ENCODE measurements around the gene CCNE1.
A peak's percentile ranks its signal among the peaks of the same experiment; 100 is the strongest.

CCNE1 gene

DNA sequence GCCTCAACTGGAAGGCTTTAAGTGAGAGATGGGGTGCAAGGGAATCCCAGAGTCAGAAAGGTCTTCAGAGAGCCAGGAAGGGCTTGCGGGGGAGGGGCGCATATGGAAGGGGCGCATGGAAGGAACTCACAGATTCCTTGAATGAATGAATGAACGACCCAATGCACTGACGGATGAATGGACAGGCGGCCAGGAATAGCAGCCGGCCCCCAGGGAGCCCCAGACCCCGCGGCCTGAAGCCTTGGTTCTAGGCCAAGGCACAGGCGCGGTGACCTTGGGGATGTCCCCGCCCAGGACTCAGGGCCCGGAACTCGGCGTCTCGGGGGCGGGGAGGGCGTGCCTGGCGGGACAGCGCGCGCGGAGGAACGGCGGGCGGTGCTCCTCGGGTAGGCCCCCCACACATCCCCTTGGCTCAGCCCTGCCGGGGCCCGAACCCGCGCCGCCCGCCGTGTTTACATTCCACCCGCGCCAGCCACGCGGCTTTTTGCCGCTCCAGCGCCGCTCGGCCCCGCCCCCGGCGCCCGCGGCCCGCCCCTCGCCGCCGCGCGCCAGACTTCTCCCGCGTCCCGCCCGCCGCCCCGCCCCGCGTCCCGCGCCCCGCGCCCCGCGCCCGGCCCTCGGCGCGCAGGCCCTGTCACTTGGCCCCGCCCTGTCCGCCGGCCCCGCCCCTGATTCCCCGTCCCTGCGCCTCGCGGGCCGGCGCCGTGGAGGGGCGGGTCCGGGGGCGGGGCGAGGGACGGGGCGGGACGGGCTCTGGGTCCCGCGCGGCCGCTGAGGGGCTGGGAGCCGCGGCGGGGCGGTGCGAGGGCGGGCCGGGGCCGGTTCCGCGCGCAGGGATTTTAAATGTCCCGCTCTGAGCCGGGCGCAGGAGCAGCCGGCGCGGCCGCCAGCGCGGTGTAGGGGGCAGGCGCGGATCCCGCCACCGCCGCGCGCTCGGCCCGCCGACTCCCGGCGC, at the start of gene CCNE1:
Gene CCNE1, plus strand, starts transcription at position 867 of the 955 bp plus-strand sequence. CDS start 565 bp downstream, outside the sequence.
- DNase-seq (ENCODE audit: low read depth in 2 of 2), result peak; percentile 70 to 77

DNA sequence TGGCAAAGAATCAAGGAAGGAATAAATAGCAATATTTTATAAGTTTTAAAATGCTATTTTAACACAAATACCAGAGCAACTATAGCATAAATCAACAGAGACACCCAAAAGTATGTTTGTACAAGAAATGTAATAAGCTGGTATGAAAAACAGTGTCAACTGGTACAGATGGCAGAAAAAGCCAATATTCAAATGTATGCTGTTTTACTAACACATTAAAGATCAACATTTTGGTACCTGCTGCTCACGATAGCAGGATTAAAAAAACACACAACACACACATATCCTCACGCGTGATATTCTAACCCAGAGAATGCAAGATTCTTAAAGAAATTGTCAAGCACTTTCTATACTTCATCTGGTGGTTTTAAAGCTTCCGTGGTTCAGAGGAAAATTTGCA, 48.6 kb upstream of the CCNE1 start:
- no peak for DNase-seq (ENCODE audit: low read depth in 2 of 2)

DNA sequence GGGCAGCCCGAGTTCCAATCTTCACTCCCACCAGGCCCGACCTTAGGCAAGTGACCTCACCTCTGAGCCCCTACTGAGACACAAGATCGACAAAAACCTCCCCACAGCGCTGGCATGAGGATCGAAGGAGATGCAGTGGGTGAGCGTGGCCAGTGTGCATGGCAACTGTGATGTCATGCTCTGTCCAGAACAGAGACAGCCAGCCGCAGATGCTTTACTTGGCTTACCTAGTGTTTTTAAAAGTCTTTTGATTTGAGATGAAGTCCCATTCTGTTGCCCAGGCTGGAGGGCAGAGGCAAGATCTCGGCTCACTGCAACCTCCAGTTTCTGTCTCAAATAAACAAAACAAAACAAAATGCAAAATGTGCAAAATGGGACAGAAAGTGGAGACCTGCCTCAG, 47.4 kb upstream of the CCNE1 start:
- no peak for DNase-seq (ENCODE audit: low read depth in 2 of 2)

DNA sequence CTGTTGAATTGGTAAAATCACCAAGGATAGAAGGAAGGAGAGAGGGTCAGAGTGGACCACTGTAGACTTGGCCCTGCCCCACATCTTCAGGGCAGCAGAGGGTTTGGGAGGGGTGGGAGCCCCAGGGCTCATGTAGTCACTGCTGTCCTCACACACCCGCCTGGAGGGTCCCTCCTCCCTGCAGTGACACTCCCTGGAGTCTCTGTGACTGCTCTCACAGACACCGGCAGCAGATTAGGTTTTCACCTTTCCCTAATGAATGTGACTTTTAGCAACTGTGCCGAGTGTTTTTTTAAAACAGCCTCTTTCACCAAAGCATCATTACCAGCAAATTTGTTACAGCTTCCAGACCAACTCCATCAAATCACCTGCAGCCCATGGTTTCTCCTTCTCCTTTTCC, 45.7 kb upstream of the CCNE1 start:
- no peak for DNase-seq (ENCODE audit: low read depth in 2 of 2)

DNA sequence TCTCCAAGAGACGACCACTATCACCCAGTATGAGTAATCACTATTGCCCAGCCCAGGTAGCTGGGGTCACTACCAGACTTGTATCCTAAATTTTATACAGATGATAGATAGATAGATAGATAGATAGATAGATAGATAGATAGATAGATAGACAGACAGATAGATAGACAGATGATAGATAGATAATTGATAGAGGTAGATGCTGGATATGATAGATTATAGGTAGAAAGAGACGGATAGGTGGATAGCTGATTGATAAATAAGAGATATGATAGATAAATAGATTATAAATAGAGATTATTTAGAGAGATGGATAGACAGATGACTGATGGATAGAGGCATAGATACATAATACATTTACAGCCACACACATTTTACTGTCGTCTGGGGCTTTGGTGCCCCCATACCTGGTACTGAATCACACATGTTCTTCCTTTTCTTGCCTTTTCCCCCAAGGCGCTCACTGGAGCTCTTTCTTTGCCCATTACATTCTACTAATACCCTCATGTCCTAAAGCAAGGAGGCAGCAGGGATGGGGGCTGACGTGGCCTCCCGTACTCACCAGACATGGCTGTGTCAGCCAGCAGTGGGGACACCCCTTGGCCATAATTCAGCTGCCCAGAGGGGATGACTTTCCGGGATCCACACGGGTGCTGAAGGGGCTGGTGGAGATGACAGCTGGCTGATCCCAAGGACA, 44.6 kb upstream of the CCNE1 start:
- DNase-seq (ENCODE audit: low read depth in 2 of 2), result no peak

DNA sequence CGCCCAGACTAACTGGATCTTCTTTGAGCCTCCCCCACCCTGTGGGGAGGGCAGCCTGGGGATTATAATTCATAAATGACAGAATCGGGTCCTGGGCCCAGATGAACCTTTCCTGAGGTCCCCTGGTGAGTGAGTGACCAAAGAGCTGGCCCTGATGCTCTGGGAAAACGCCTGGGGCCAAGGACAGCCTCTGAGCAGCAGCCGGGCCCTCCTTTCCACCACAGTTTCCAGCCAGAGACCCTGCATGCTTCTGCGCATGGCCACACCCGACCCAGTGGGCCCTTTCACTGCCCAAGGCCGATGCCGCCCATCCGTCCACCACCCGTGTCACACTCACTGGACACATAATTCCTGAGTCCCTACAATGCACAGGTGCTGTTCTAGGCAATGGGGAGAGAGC, 43.6 kb upstream of the CCNE1 start:
- DNase-seq (ENCODE audit: low read depth in 2 of 2), result no peak

DNA sequence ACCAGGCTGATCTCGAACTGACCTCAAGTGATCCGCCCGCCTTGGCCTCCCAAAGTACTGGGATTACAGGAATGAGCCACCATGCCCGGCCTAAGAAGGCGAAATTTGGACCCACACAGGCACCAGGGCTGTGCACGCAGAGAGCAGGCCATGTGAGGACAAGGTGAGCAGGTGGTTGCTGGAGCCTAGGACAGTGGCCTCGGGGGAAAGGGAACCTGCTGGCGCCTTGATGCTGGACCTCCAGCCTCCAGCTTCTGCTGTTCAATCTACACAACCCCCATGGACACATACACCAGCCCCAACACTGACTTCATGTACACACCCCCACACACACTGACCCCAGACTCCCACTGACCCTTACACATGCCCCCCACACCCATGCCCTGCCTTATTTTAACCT, 41.8 kb upstream of the CCNE1 start:
- DNase-seq (ENCODE audit: low read depth in 2 of 2), result no peak

DNA sequence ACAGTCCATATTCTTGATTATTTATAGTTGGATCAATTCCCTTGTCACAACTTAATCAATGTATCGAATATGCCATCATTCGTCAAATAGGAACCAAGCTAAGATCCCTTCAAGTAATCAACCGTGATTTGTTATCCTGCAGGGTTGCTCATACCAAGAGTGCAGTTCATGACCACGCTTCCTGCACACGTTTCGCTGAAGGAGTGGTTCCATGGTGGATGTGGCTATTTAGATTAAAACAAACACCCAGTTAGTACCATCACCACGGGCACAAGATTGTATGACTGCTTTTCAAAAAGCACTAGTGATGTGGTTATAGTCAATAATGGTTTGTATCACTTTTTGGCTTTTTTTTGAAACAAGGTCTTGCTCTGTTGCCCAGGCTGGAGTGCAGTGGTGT, 41.1 kb upstream of the CCNE1 start:
- no peak for DNase-seq (ENCODE audit: low read depth in 2 of 2)

DNA sequence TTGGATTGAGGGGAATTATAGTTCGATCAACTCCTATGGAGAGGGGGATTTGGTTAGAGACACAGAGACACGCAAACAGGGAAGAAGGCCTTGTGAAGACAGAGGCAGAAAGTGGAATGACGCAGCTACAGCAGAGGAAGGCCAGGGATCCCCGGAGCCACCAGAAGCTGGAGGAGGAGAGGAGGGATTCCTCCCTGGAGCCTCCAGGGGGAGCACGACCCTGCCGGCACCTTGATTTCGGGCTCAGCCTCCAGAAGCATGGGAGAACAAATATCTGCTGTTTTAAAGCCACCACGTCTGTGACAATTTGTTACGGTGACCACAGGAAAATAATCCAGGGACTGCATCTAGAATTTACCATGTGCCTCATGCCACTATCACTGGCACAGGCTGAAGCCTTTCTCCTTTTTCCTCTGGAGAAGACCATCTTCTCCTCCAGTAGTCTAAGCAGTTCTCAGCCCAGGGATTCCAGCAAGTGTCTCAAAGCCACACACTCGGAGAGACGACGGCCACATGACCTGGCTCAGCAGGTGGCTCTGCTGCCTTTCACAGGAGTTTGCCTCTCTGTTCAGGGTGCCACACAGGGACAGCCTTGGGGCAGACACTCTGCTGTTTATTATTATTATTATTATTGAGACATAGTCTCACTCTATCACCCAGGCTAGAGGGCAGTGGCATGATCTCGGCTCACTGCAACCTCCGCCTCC, 39.9 kb upstream of the CCNE1 start:
- DNase-seq (ENCODE audit: low read depth in 2 of 2), result peak; percentile 5 to 7

DNA sequence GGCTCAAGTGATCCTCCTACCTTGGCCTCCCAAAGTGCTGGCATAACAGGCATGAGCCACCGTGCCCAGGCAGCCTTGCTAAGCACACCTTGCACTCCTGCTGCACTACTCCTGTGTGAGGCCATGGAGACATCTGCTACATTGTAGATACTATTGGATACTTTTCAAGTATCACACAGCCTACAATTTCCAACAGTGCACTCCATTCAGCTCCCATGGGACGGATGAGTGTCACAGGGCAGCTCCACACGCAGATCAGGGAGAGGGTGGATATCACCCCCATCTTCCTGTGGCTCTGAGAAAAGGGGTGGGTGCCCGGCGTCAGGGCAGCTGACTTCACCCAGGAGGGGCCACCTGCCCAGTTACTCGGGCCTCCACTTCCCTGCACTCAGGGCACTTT, 39.1 kb upstream of the CCNE1 start:
- no peak for DNase-seq (ENCODE audit: low read depth in 2 of 2)

DNA sequence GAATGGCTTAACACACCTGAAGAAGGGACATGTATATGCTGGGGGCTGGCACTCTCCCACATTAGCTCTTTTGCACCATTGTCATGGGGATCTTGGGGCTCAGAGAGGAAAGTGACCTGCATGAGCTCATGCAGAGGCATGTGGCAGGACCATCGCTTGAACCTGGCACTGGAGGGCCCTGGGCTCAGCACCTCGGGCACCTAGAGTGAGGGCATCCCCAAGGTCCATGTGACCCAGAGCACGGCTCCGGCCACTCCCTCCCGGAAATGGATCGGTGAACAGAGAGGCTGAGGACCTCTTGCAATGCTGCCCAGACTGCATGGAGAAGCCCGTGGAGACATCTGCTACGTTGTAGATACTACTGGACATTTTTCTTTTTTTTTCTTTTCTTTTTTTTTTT, 38.6 kb upstream of the CCNE1 start:
- no peak for DNase-seq (ENCODE audit: low read depth in 2 of 2)

DNA sequence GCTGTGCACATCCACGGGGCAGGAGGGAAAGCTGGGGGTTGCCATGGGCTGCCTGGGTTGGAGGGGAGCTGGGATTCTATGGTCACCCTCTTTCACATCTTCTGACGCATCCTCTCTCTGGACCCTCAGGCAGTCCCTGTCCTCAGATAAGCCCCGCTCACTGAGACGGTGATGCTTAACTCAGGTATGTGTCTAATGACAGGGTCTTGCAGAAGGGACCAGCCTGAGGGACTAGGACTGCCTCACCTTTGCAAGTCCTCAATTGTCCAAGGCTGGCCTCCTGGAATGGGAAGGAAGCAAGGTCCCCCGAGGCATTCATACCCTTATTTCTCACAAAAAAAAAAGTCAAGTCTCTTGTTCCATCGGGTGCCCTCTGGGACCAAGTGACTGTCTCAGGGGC, 37.7 kb upstream of the CCNE1 start:
- no peak for DNase-seq (ENCODE audit: low read depth in 2 of 2)

DNA sequence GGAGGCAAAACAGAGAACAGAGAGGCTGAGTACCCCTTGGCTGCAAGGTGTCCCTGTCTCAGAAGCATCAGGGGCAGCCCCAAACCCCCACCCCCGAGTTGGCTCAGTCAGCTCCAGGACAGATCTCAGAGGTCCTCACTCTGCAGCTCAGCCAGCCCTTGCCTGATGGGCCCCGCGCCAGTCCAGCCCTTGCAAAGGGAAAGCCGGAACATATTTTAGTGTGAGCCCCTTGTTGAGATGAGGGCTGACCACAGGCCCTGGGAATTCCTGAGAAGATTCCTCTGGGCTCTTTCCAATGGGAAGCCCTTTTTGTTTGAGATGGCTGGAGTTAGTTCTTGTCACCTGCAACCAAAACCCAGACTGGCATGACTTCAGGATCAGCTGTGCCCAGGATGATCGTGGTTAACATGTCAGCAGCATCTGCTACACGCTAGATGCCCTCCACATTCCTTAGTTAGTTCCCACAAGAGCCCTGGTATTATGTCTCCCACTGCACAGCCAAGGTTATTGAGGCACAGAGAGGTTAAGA, 33.9 kb upstream of the CCNE1 start:
- no peak for DNase-seq (ENCODE audit: low read depth in 2 of 2)

DNA sequence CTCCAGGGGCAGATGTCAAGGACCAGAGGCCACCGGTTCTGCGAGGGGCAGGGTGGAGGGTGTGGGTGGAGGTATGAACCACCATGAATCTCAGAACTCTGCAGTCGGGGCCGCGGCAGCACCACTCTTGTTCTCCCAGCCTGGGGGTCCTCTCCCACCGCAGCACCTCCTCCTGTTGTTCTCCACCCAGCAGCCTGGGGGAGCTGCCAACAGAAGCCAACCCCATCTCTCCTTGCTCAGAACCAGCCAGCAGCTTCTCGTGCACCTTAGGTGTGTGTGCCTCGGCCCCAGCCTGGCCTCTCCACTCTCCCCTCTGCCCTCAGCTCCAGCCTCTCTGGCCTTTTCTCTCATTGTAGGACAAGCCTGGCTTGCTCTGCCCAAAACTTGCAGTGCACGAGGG, 31.9 kb upstream of the CCNE1 start:
- DNase-seq (ENCODE audit: low read depth in 2 of 2), result no peak

DNA sequence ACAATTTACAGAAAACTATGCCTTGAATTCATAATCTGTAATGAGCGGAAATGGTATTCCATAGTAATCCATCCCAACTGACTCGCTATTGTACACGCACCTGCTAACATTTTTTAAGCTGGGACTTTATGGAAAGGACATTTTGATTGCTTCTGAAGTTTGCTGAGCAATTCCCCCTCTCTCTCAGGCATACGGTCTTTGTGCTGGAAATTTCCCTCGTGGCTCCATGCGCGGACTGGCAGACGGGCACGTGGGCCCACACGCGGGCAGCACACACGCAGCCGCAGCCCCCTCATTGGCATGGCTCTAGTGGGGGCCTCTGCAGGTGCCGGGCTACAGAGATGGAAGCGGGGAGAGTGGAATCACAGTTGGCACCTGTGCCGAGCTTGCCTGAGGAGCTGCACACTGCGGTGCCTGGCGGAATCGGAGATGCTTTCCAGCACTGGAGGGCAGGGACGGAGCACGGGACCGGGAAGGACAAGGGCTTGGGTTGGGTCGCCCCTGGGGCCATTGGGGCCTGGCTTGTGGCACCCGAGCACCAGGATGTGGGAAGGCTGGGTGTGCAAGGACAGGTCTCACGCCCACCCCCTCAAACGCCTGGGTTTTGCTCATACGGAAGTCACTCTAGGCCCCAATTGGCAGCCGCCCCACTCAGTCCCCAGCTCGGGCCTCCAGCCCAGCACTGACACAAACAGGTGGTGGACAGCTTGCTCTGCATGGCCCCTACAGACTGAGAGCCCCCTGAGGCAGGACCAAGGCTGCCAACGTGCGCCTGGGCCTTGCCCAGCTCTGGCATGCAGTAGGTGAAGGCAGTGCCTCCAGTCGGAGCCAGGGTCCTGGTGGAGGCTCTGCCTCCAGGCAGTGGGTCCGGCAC, 30.2 kb upstream of the CCNE1 start:
- DNase-seq (ENCODE audit: low read depth in 2 of 2), result no peak

DNA sequence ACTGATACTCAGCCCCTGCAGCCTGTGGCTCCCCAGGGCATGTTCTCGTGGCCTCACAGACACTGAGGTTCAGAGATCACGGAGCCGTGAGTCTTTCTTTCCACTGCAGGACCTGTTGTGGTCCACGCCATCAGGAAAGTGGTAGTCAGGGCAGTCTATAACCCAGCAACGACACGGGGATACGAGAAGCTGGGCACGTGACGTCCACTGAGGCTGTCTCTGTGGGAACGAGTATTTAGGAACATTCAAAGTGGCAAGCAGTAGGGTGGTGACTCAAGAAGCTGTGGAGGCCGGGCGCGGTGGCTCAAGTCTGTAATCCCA, 29.6 kb upstream of the CCNE1 start:
- no peak for DNase-seq (ENCODE audit: low read depth in 2 of 2)

DNA sequence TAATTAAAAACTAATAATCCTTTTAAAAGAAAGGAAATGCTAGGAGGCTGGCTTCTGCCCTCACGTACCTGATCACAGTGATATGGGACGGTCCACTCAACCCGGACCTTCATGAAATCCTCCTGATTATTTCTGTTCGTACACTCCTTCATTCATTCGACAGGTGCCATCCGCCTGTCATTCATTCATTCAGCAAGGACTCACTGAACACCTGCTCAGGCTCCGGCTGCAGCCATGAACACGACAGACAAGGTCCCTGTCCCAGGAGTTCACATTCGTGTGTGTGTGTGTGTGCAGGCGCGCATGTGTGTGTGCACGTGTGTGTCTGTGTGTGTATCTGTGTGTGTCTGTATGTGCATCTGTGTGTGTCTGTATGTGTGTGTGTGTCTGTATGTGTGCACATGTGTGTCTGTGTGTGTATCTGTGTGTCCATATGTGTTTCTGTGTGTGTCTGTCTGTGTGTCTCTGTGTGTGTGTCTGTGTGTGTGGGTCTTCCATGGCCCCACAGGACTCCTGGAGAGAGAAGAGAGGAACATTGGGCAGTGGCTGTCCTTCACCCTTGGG, 28.1 kb upstream of the CCNE1 start:
- DNase-seq (ENCODE audit: low read depth in 2 of 2), result no peak

DNA sequence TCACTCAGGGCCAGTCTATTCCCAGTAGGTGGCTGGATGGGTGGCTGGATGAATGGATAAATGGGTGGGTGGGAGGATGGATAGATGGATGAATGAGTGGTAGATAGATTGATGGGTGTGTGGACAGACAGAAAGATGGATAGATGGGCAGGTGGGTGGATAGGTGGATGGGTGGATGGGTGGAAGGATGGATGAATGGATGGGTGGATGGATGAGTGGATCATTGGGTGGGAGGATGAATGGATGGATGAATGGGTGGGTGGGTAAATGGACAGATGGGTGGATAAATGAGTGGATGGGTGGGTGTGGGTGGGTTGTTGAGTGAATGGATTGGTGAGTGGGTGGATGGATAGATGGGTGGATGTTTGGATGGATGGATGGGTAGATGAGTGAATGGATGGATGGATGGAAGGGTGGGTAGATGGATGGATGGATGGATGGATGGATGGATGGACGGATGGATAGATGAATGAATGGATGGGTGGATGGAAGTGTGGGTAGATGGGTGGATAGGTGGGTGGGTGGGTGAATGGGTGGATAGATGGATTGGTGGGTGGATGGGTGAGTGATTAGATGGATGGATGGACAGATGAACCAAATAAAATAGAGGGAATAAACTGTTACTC, 27.1 kb upstream of the CCNE1 start:
- no peak for DNase-seq (ENCODE audit: low read depth in 2 of 2)

DNA sequence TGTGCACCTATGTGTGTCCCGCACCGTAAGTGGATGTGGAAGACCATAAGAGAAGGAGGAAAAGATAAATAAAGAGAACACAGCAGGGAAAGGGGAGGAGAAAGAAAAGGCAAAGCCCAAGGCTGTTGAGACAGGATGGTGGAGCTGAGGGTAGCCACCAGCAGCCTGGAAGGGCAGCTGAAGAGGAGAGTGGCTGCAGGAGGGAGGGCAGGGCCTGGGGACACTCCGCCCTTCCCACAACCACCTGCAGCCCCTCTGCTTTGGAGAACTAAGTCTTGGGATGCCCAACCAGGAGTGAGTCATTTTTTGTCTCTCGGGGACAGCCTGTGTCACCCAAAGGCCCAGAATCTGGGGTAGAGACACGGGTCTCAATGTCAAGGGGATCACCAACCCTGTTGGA, 26.4 kb upstream of the CCNE1 start:
- DNase-seq (ENCODE audit: low read depth in 2 of 2), result no peak

DNA sequence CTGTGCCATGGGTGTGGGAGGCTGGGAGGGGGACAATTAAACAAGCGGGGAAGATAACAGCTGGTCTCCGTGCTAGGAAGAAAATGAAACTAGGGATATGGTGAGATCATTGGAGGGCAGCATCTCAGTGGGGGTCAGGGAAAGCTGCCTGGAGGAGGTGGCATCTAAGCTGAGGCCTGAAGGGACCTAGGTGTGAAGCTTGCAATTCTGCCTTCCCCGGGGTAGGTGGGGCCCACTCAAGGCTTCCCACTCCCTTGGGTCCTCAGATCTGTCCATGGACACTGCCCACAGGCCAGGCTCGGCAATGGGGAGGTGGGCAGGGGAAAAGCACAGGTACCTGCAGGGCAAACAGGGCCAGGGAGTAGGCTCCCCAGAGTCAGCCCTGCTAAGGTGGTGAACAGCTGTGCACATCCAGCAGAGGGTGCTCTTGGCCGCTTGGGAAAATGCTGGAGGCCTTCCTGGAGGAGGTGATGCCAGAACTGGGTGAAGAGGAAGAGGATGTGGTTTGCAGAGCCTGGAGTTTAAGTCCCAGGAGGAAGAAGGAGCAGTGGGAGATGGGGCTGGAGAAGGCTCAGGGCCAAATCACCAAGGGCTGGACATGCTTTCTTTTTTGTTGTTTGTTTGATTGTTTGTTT, 25.7 kb upstream of the CCNE1 start:
- no peak for DNase-seq (ENCODE audit: low read depth in 2 of 2)

Data from fibroblast of skin of left biceps (primary cell).